GM18868 (cell line): ENCODE results near the gene ACSM2B.
"Not testable (repeated sequence)": the region's sequence is repeated elsewhere in the genome, so short reads cannot be mapped to it uniquely, and the experiment has no call there.

ENCODE experiments used
- ATAC-seq: cut with Tn5 transposase; IDR thresholded peaks from one replicate; pipeline ENCODE4 v1.9.1; 2021; ENCODE audit warnings: mild to moderate bottlenecking, moderate library complexity; ENCODE audit not compliant: unreplicated experiment

The ACSM2B gene

GRCh38 chr16:20595694-20596093 is 19.5 kb upstream of the ACSM2B start:
- ATAC-seq, result not testable (repeated sequence)

- ATAC-seq, result not testable (repeated sequence)
These were observed 18.9 kb upstream of the ACSM2B start for GRCh38 chr16:20595068-20595467.

- not testable (repeated sequence) for ATAC-seq
These were observed 16.6 kb upstream of the ACSM2B start for GRCh38 chr16:20592780-20593179.

- ATAC-seq, result not testable (repeated sequence)
These were observed 13.3 kb upstream of the ACSM2B start for GRCh38 chr16:20589486-20589885.

- not testable (repeated sequence) for ATAC-seq
These were observed 11.5 kb upstream of the ACSM2B start for GRCh38 chr16:20587645-20588074.

GRCh38 chr16:20586716-20587115 is 10.5 kb upstream of the ACSM2B start:
- ATAC-seq, result not testable (repeated sequence)

- not testable (repeated sequence) for ATAC-seq
These were observed 9.9 kb upstream of the ACSM2B start for GRCh38 chr16:20586112-20586511.

- ATAC-seq, result not testable (repeated sequence)
These were observed 4.5 kb upstream of the ACSM2B start for GRCh38 chr16:20580487-20581259.

- ATAC-seq, result not testable (repeated sequence)
These were observed 1.9 kb upstream of the ACSM2B start for GRCh38 chr16:20578091-20578490.

- not testable (repeated sequence) for ATAC-seq
These were observed 7.0 kb downstream of the ACSM2B start for GRCh38 chr16:20569117-20569651.

GRCh38 chr16:20568404-20568803 is 7.8 kb downstream of the ACSM2B start:
- no peak for ATAC-seq

- ATAC-seq, result no peak
These were observed 9.3 kb downstream of the ACSM2B start for GRCh38 chr16:20566864-20567263.

- ATAC-seq, result not testable (repeated sequence)
These were observed 10.8 kb downstream of the ACSM2B start for GRCh38 chr16:20565334-20565733.

GRCh38 chr16:20564218-20564617 is 11.9 kb downstream of the ACSM2B start:
- ATAC-seq, result not testable (repeated sequence)

GRCh38 chr16:20555628-20556027 is 20.5 kb downstream of the ACSM2B start:
- not testable (repeated sequence) for ATAC-seq

- ATAC-seq, result not testable (repeated sequence)
These were observed 21.5 kb downstream of the ACSM2B start for GRCh38 chr16:20554689-20555088.

- ATAC-seq, result not testable (repeated sequence)
These were observed 22.7 kb downstream of the ACSM2B start for GRCh38 chr16:20553493-20553892.

GRCh38 chr16:20546951-20547350 is 29.2 kb downstream of the ACSM2B start:
- ATAC-seq, result not testable (repeated sequence)

- not testable (repeated sequence) for ATAC-seq
These were observed 29.8 kb downstream of the ACSM2B start for GRCh38 chr16:20546278-20546853.

- ATAC-seq, result not testable (repeated sequence)
These were observed 35.4 kb downstream of the ACSM2B start for GRCh38 chr16:20540603-20541316.

- ATAC-seq, result no peak
These were observed 37.5 kb downstream of the ACSM2B start for GRCh38 chr16:20538687-20539086.
